ENCODE data around the gene CDKL1.

- TF ChIP-seq CTCF (conservative IDR thresholded peaks at IDR 0.05 in 1 of 2, IDR thresholded peaks at IDR 0.05 in 1 of 2; ENCODE audit: extremely low read depth in 1 of 2, insufficient read depth in 1 of 2, low read depth in 1 of 2, low read length in 2 of 2) (no peak), EZH2 (IDR thresholded peaks at IDR 0.05; ENCODE audit: borderline replicate concordance, low read length) (no peak)
These were observed 13.0 kb downstream of the CDKL1 start for GRCh38 chr14:50383618-50384225.

Data from mammary epithelial cell (primary cell).